Effector CD8-positive, alpha-beta T cell (primary cell): ENCODE results near the gene SNCB.
"Not testable (repeated sequence)": the region's sequence is repeated elsewhere in the genome, so short reads cannot be mapped to it uniquely, and the experiment has no call there.

Experiments used
- DNase-seq: peaks from one replicate; lab custom pipeline; 2025; lab: John Stamatoyannopoulos, UW

SNCB gene

GRCh38 chr5:176599749-176600430, 30.4 kb downstream of the SNCB start:
- not testable (repeated sequence) for DNase-seq

GRCh38 chr5:176597417-176598389, 32.6 kb downstream of the SNCB start:
- no peak for DNase-seq

- DNase-seq, result peak; percentile 43
Observed at GRCh38 chr5:176596689-176597416, 33.5 kb downstream of the SNCB start.

GRCh38 chr5:176596069-176596644, 34.2 kb downstream of the SNCB start:
- no peak for DNase-seq

- no peak for DNase-seq
Observed at GRCh38 chr5:176595386-176595943, 34.9 kb downstream of the SNCB start.

- DNase-seq, result no peak
Observed at GRCh38 chr5:176594554-176594953, 35.8 kb downstream of the SNCB start.

GRCh38 chr5:176593273-176593869, 37.0 kb downstream of the SNCB start:
- no peak for DNase-seq

GRCh38 chr5:176592573-176592972, 37.8 kb downstream of the SNCB start:
- no peak for DNase-seq

GRCh38 chr5:176591667-176592066, 38.7 kb downstream of the SNCB start:
- DNase-seq, result not testable (repeated sequence)

GRCh38 chr5:176590035-176590717, 40.2 kb downstream of the SNCB start:
- DNase-seq, result no peak

GRCh38 chr5:176589039-176589769, 41.1 kb downstream of the SNCB start:
- DNase-seq, result no peak

- DNase-seq, result no peak
Observed at GRCh38 chr5:176588297-176588696, 42.0 kb downstream of the SNCB start.

GRCh38 chr5:176587398-176587797, 42.9 kb downstream of the SNCB start:
- no peak for DNase-seq

- no peak for DNase-seq
Observed at GRCh38 chr5:176583076-176583475, 47.3 kb downstream of the SNCB start.

- no peak for DNase-seq
Observed at GRCh38 chr5:176581361-176581760, 49.0 kb downstream of the SNCB start.

- no peak for DNase-seq
Observed at GRCh38 chr5:176579323-176579722, 51.0 kb downstream of the SNCB start.

- DNase-seq, result peak; percentile 6
Observed at GRCh38 chr5:176578391-176578808, 51.9 kb downstream of the SNCB start.

- no peak for DNase-seq
Observed at GRCh38 chr5:176577312-176578176, 52.8 kb downstream of the SNCB start.
